Stimulated activated CD4-positive, alpha-beta T cell treated with anti-CD3 and anti-CD28 coated beads, Interleukin-4, amount 100 ng/mL, for 4 hours (primary cell): ENCODE results near the gene MORN1.
"Not testable (repeated sequence)": the region's sequence is repeated elsewhere in the genome, so short reads cannot be mapped to it uniquely, and the experiment has no call there.

Experiments
- DNase-seq, 2 experiments: peaks; one replicate each; pipeline ENCODE4 v3.0.0-alpha.2; 2020

Gene MORN1

GRCh38 chr1:2334883-2335534, 56.3 kb downstream of the MORN1 start:
- DNase-seq = no peak

- DNase-seq = no peak
Observed at GRCh38 chr1:2334366-2334765, 57.0 kb downstream of the MORN1 start.

- DNase-seq = not testable (repeated sequence)
Observed at GRCh38 chr1:2331580-2331979, 59.8 kb downstream of the MORN1 start.

GRCh38 chr1:2331200-2331544, 60.2 kb downstream of the MORN1 start:
- DNase-seq = no peak

- DNase-seq = no peak
Observed at GRCh38 chr1:2330519-2331199, 60.7 kb downstream of the MORN1 start.

- no peak for DNase-seq
Observed at GRCh38 chr1:2330035-2330434, 61.3 kb downstream of the MORN1 start.

GRCh38 chr1:2328676-2329455, 62.5 kb downstream of the MORN1 start:
- no peak for DNase-seq

- no peak for DNase-seq
Observed at GRCh38 chr1:2327841-2328240, 63.5 kb downstream of the MORN1 start.

GRCh38 chr1:2327162-2327561, 64.2 kb downstream of the MORN1 start:
- DNase-seq = not testable (repeated sequence)

- DNase-seq = no peak
Observed at GRCh38 chr1:2326524-2326923, 64.8 kb downstream of the MORN1 start.

GRCh38 chr1:2324553-2325366, 66.6 kb downstream of the MORN1 start:
- DNase-seq = no peak

- no peak for DNase-seq
Observed at GRCh38 chr1:2323451-2323974, 67.8 kb downstream of the MORN1 start.

- DNase-seq = no peak
Observed at GRCh38 chr1:2322581-2323211, 68.7 kb downstream of the MORN1 start.

- DNase-seq = no peak
Observed at GRCh38 chr1:2322065-2322571, 69.2 kb downstream of the MORN1 start.

- DNase-seq = no peak
Observed at GRCh38 chr1:2320760-2321667, 70.3 kb downstream of the MORN1 start.

GRCh38 chr1:2320006-2320405, 71.3 kb downstream of the MORN1 start:
- no peak for DNase-seq

- no peak for DNase-seq
Observed at GRCh38 chr1:2319291-2319690, 72.1 kb downstream of the MORN1 start.

GRCh38 chr1:2318314-2319278, 72.8 kb downstream of the MORN1 start:
- DNase-seq = no peak

- DNase-seq = no peak
Observed at GRCh38 chr1:2317230-2318065, 73.9 kb downstream of the MORN1 start.
